ENCODE results near the gene NFIB. TPM values are rescaled to one million over a fixed set of nuclear protein-coding genes. Genes with fewer than 3 reads are reported as not detected.

NFIB gene
- total RNA-seq, 1 donor from 2014 or later, result 104 TPM

DNA sequence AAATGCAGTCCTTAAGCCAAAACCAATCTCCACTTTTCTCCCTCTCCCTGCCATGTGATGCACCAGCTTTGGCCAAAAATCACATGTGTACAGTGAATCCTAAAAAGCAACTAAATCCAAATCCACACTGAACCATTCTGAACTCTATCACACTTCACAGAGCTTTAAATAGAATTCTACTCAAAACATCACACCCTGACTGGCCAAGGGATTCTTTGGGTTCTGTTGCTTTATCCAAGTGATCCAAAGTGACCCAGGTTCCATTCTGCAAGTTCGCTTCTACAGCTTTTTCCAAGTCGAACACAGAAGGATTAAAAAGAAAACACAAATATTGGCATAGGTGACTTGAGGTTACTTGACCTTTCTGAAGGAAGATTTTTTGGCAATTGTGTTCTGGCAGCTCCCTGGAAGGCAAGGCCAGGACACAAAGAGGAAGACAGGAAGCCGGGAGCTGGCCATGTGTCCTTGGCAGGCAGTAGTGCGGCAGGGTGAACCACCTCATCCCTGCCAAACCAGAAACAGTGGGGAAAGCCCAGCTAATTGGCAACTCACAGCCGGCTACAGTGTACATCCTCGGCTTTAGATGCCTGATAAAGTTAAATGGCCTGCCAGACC lies 115.0 kb downstream of the NFIB start:
- DNase-seq (ENCODE audit: low spot score in 2 of 2) (no peak), FAIRE-seq (no peak)

- no peak for FAIRE-seq
- no peak for DNase-seq (ENCODE audit: low spot score in 2 of 2)
Measured at GRCh38 chr9:14198047-14198840, 115.7 kb downstream of the NFIB start.

DNA sequence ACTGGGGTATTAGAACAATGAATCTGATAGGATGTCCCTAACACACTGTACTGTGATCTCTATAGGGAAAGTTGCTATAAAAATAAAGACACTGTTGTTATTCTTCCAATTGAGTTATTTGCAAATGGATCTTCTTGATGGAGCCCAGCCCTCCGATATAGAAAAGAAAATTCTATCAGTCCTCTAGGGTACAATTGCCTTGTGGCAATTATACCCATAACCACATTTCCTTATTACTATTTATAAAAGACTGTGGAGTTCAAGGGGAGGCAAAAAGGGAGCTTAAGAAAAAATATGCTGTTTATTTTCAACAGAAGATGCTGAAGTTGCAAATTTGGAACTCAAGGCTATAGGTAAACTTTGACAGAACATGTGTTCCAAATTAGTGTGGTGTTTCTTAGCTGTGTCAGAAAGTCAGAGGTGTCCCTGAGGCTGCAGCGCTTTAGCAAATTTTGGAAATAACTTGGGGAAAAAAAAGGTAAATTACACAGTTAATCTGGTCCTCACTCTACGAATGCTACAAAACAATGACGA lies 116.5 kb downstream of the NFIB start:
- DNase-seq (ENCODE audit: low spot score in 2 of 2), result no peak
- no peak for FAIRE-seq

DNA sequence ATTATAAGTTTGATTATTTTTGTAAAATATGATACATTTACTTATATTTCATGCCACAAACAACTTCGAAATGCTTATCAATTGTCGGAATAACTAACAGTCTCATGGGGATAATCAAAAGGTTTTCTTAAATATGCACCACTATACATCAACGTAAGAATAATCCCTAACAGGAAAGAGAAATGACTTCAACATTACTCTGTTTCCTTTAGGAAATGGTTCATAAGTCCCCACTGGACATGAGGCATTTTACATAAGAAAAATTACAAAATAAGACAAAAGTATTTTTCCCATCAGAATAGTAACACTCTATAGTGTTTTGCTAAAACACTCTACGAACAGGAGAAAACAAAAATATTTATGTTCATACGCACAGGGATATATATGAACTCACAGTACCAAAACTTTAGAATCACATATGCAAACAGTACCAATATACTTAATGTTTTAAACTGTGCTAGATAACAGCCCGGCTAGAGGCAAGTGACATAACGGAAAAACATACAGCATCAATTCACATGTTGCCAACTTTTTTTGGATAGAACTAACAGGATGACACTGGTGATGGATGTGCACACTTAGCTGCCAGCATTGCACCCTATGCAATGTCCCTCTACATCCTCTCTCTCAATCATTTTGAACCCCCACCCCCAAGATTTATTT lies 120.5 kb downstream of the NFIB start:
- DNase-seq (ENCODE audit: low spot score in 2 of 2) (no peak), FAIRE-seq (no peak)

- no peak for FAIRE-seq
- no peak for DNase-seq (ENCODE audit: low spot score in 2 of 2)
Measured at GRCh38 chr9:14192556-14192955, 121.4 kb downstream of the NFIB start.

GRCh38 chr9:14191512-14191911 lies 122.4 kb downstream of the NFIB start:
- FAIRE-seq, result no peak

GRCh38 chr9:14190240-14190639 lies 123.7 kb downstream of the NFIB start:
- FAIRE-seq (no peak), DNase-seq (ENCODE audit: low spot score in 2 of 2) (no peak)

More at GRCh38 chr9:14191512-14191911, 122.4 kb downstream of the NFIB start:
- no peak for DNase-seq (ENCODE audit: low spot score in 2 of 2)

DNA sequence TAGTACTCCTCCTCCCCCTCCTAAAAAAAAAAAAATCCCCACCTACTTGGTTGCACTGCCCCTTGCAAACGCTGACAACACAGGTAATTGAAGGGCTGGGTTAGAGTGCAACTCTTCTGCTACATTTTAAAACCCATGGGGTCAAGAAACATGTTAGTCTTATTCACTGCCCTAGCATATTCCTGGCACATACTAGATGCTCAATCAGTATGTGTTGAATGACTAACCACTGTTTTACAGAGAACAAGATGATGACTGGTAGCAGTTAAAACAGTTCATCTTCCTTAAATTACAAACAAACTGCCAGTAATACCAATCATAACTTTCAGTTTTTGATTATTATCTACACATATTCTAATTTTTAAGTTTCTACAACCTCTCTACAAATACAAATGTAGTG lies 124.4 kb downstream of the NFIB start:
- FAIRE-seq (no peak), DNase-seq (ENCODE audit: low spot score in 2 of 2) (no peak)

GRCh38 chr9:14189146-14189545 lies 124.8 kb downstream of the NFIB start:
- DNase-seq (ENCODE audit: low spot score in 2 of 2) (no peak), FAIRE-seq (no peak)

- DNase-seq (ENCODE audit: low spot score in 2 of 2), result no peak
- no peak for FAIRE-seq
Measured at GRCh38 chr9:14188538-14188937, 125.4 kb downstream of the NFIB start.

- FAIRE-seq (no peak), DNase-seq (ENCODE audit: low spot score in 2 of 2) (no peak)
Measured at GRCh38 chr9:14188011-14188410, 125.9 kb downstream of the NFIB start.

DNA sequence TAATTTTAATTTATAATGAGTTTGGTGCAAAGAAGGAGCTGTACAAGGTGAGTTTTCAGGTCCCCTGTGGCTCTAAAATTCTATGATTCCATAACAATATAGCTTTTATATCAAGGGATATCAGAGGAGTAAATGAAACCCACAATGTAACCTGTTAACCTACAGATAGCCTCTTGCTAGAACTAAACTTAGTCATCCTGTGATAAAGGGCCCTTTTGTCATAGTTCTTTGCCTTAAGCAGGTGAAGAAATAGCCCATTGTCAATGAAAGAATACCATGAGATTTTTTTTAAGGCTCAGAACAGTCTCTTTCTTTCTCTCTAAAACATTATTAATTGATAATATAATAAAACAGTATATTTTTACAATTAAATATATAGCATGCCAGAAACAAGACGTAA lies 127.8 kb downstream of the NFIB start:
- DNase-seq (ENCODE audit: low spot score in 2 of 2) (no peak), FAIRE-seq (no peak)

GRCh38 chr9:14185016-14185415 lies 128.9 kb downstream of the NFIB start:
- FAIRE-seq (no peak), DNase-seq (ENCODE audit: low spot score in 2 of 2) (no peak)

DNA sequence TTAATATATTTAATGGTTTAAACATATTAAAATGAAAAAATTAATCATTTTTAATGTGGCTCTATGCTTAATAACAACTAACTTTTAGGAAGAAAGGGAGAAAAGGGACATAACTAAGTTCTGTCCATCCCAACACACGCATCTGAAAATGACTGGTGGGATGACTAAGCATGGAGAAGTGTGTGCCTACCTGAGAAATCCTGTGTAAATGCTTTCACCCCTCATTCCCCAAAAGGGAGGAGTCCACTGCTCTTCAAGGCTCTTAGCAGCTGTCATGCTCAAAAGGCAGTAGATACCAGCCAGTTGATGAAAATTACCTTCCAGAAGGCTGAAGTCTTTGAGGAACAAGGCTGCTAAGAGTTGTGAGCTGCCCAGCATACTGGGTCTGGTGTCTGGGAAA lies 130.9 kb downstream of the NFIB start:
- no peak for DNase-seq (ENCODE audit: low spot score in 2 of 2)
- FAIRE-seq, result no peak

DNA sequence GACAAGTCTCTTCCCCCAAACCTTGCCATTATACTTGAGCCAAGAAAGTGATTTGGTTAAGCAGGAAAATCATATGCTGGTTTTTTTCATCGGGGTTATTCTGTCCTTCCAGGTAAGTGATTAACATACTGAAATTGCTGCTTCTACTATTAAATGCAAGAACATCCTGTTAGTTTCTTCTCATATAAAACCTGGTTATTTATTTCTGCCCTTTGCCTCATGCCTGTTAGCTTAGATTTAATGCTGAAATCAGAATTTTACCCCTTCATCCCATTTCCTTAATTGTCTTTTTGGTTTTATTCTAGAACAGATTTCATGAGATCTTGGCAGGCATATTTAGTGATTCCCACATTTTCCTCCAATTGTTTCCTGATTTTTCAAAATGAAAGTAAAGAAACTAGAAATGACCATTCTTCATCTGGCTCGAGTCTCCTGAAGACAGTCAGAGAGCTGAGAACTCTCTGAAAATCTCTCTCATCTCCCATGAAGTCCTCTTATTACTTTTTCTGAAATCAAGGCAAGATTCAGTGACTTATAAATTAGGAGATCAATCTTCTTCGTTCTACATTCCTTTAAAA lies 132.9 kb downstream of the NFIB start:
- DNase-seq (ENCODE audit: low spot score in 2 of 2) (no peak), FAIRE-seq (no peak)

GRCh38 chr9:14180093-14180959 lies 133.6 kb downstream of the NFIB start:
- FAIRE-seq (no peak), DNase-seq (ENCODE audit: low spot score in 2 of 2) (peak in 1 of 2 donors; percentile 6)

DNA sequence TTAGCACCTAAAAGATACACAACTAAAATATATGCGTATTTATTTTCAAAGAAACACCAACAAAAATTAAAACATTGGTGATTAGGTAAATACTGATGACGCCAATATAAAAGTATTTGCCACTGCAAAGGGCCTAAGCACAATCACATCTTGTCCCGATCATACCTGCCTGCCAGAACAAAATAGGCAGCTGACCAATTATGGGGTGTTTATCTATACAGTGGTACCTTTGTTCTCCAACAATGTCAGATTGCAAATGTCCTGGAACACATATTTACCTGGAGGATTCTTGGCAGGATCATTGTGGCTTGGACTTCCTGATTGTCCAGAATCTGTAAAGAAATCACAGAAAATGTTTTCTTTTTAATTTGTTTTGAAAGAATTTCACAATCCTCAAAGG lies 134.5 kb downstream of the NFIB start:
- FAIRE-seq, result no peak
- no peak for DNase-seq (ENCODE audit: low spot score in 2 of 2)

- FAIRE-seq, result no peak
- no peak for DNase-seq (ENCODE audit: low spot score in 2 of 2)
Measured at GRCh38 chr9:14175778-14176177, 138.2 kb downstream of the NFIB start.

- DNase-seq (ENCODE audit: low spot score in 2 of 2), result no peak
- no peak for FAIRE-seq
Measured at GRCh38 chr9:14173713-14174112, 140.2 kb downstream of the NFIB start.

- DNase-seq (ENCODE audit: low spot score in 2 of 2), result no peak
Measured at GRCh38 chr9:14170973-14171596, 142.9 kb downstream of the NFIB start.

More at GRCh38 chr9:14170973-14171596, 142.9 kb downstream of the NFIB start:
- FAIRE-seq, result no peak
